Karpas-422 (cell line): ENCODE data around the gene RABL2B. TPM values are rescaled to one million over a fixed set of nuclear protein-coding genes. Genes with fewer than 3 reads are reported as not detected.

Experiments used
- total RNA-seq: library from RNA; depleted of rRNA; stranded (reverse); fragments of >200 nt; shearing (Covaris generic); gene quantifications from 2 replicates; pipeline ENCODE4 v1.2.3, GENCODE V29; 2014; ENCODE audit warnings: low replicate concordance; rRNA removed

RABL2B gene
- total RNA-seq, 1 experiment from 2014 or later: 26.8 TPM

Other genes with a start within 250 kb of the RABL2B start
- gene KLHDC7B, start 237.7 kb downstream of the RABL2B start, total RNA-seq: 4.5 and 9.8 TPM in 2 replicates
- not detected in 2 replicates for gene SYCE3, start 220.7 kb downstream of the RABL2B start, total RNA-seq
- gene CPT1B, start 205.2 kb downstream of the RABL2B start, total RNA-seq: 50.3 and 80.0 TPM in 2 replicates
- gene CHKB, start 200.8 kb downstream of the RABL2B start, total RNA-seq: 52.8 and 77.8 TPM in 2 replicates
- 1.3 and 1.6 TPM in 2 replicates for gene MAPK8IP2, start 182.8 kb downstream of the RABL2B start, total RNA-seq
- 24.3 and 41.1 TPM in 2 replicates for gene ARSA, start 155.5 kb downstream of the RABL2B start, total RNA-seq
- gene SHANK3, start 110.8 kb downstream of the RABL2B start, total RNA-seq: 0.04 TPM in 1 of 2 replicates, not detected in the other
- gene ACR, start 45.4 kb downstream of the RABL2B start, total RNA-seq: not detected in 2 replicates